Measurements from ENCODE around the gene IRGQ. TPM values are rescaled to one million over a fixed set of nuclear protein-coding genes. Genes with fewer than 3 reads are reported as not detected.
"Not testable (repeated sequence)": the region's sequence is repeated elsewhere in the genome, so short reads cannot be mapped to it uniquely, and the experiment has no call there.

IRGQ gene
- total RNA-seq, 1 donor from 2014 or later: 105 TPM

- no peak for DNase-seq
Measured at GRCh38 chr19:43598445-43599240, 2.7 kb upstream of the IRGQ start.

DNA sequence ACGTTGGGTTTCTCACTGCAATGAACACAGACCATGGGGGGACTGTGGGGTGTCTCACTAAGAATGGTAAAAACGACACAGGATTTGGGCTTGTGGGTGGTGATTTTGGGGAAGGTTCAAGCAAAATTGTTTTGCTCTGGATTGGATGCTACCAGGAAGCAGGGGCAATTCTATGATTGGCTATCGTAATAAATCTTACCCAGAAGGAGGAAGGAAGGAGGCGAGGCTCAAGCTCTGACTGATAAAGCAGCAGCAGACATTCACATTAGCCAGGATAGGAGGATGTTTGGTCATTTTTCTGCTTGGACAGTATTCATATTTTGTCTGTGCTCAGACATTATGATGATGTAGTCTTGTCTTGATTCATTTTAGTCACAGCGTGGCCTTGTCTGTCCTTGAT lies 1.9 kb upstream of the IRGQ start:
- no peak for DNase-seq

GRCh38 chr19:43596842-43597461 lies 1.0 kb upstream of the IRGQ start:
- DNase-seq: no peak

- no peak for DNase-seq
Measured at GRCh38 chr19:43595605-43595998, 332 bp downstream of the IRGQ start.

DNA sequence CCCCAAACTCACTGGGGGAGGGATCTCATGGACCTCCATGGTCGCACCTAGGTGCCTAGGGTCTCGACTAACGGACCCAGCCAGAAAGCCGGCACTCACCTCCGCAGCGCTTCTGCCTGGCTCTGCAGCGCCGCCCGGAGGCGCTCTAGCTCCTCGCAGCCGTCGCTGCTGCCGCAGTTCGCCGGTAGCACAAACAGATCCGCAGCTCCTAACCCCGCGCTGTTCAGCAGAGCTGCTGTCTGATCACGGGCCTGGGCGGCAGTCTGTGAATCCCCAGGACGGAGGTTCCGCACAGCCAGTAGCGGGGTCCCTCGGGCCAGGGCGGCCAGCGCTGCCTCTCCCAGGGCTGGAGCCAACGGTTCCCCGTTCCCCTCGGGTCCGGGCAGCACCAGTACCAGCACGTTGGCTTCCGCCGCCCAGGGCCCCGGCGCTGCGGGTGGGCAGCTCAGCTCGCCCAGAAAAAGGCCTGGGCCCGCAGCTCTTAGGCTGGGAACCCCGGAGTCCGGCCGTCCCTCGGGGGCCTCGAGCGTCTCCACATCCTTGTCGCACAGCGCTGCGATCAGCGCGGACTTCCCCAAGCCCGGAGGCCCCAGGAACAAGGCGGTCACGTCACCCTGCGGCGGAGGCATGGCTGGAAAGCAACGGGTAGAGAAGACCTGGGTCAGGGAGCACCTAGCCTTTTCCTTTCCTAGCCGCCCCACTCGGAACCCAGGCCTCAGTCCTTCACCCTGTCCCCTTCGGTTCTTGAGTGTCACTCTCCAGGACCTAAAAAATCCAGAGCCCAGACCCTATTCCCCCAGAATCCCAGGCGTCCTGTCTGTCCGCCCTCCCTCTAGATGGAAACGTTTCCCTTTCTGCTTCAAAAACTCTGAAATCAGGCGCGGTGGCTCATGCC lies 977 bp downstream of the IRGQ start:
- DNase-seq: no peak

GRCh38 chr19:43594081-43594697 lies 1.7 kb downstream of the IRGQ start:
- DNase-seq: no peak

DNA sequence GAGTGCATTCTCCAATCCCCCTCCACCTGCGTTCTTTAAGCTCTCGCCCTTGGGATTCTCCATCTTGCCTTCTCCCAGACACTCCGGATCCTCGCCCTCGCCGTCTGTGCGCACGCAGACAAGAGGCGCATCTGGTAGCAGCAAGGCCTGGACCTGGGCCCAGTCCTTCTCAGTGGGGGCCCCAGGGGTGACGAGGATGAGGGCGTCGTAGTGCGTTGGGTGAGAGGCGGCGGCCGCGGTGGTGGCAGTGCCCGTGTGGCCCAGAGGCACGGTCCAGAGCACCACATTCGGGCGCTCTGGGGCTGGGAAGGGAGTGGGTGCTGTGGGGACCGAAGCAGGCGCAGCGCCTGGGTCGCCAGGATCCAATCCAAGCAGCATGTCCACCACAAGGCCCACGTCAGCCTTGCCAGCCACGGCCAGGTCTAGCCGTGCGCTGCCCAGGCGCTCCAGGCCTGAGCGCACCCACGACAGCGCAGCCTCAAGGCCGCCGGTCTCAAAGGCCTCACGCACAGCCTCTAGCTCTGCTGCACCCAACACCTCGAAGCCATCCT lies 3.1 kb downstream of the IRGQ start:
- DNase-seq: no peak

DNA sequence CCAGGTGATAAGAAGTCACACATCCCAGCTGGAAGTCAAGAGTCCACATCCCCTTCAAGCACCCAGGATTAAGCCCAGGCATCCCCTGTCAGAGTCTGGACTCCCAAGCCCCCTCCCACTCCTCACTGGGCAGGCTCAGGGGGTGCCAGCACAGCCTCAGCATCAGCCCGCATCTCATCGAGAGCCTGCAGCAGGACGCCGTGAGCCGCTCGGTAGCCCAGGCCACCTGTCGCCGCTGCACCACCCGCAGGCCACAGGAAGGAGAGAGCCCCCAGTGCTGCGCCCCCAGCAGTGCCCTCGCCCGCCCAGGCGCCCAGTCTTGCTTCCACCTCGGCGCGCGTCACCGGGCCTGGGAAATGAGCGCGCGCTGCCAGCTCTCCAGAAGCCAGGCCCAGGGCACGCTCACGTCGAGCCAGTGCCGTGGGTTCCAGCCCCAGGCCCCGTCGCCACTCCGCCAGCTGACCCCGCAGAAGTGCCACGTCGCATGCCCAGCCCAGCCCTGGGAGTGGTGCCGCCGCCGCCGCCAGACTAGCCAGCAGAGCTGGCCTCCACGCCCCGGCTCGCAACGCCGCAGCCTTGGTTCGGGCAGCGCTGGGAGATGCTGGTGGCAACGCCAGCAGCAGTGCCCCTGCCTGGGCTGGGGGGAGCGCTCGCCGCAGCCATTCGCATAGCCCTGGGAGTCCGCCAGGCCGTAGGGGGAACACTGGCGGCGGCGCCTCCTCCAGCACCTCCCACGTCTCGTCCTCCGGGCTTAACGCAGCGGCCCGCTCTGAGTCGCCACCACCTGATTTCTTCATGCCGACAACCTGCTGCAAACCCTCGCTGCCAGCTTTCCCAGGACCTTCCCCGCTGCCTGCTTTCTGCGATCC lies 3.8 kb downstream of the IRGQ start:
- DNase-seq: no peak

- DNase-seq: no peak
Measured at GRCh38 chr19:43589678-43590077, 6.3 kb downstream of the IRGQ start.

GRCh38 chr19:43589277-43589676 lies 6.7 kb downstream of the IRGQ start:
- DNase-seq: no peak

GRCh38 chr19:43587029-43587428 lies 8.9 kb downstream of the IRGQ start:
- DNase-seq: not testable (repeated sequence)

- DNase-seq: no peak
Measured at GRCh38 chr19:43586346-43586745, 9.6 kb downstream of the IRGQ start.

DNA sequence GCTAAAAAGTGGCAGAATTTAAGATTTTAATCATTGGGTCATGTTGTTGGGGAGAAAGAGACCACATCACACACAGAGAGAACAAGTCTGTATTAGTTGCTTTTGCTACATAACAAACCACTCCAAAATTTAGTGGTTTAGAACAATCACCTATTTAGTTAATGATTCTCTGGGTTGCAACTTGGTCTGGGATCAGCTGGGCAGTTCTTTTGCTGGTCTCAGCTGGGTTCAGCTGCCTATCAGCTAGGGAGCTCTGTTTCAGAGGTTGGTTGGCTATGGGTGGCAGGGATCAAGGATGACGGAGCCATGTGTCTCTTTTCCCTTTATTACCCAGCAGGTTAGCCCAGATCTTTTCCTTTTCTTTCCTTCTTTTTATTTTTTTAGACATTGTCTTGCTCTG lies 11.4 kb downstream of the IRGQ start:
- no peak for DNase-seq

DNA sequence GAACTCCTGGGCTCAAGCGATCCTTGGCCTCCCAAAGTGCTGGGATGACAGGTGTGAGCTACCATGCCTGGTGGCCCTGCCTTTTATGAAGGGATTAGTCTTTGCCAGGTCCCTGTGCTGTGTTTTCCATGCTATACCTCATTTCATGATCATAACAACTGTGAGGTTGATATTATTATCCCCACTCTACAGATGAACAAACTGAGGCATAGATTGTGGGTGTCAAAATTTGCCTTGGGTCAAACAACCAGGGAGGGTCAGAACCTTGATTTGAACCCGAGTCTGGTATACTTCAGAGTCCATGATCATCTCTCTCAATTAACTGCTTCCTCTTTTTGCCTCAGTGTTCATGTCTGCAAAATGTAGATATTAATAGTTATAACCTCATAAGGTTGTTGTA lies 13.4 kb downstream of the IRGQ start:
- no peak for DNase-seq

GRCh38 chr19:43581467-43581866 lies 14.5 kb downstream of the IRGQ start:
- DNase-seq: no peak

DNA sequence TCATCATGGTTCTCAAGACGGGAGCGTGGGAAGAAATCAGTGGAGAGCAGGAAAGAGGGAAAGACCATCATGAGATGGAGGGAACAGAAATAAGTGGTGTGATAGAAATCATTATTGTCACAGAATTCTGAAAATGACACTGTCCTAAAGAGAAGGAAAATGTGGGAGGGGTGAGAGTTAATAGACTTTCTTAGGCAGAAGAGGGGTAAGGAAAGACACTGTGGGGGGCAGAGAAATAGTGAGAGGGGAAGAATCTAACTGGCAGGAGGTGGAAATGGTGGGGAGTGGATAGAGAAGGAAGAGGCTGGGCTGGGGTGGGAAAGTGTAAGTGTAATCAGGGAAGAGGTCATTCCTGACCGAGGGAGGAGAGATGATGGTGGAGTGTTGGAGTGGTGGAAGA lies 17.1 kb downstream of the IRGQ start:
- DNase-seq: no peak

DNA sequence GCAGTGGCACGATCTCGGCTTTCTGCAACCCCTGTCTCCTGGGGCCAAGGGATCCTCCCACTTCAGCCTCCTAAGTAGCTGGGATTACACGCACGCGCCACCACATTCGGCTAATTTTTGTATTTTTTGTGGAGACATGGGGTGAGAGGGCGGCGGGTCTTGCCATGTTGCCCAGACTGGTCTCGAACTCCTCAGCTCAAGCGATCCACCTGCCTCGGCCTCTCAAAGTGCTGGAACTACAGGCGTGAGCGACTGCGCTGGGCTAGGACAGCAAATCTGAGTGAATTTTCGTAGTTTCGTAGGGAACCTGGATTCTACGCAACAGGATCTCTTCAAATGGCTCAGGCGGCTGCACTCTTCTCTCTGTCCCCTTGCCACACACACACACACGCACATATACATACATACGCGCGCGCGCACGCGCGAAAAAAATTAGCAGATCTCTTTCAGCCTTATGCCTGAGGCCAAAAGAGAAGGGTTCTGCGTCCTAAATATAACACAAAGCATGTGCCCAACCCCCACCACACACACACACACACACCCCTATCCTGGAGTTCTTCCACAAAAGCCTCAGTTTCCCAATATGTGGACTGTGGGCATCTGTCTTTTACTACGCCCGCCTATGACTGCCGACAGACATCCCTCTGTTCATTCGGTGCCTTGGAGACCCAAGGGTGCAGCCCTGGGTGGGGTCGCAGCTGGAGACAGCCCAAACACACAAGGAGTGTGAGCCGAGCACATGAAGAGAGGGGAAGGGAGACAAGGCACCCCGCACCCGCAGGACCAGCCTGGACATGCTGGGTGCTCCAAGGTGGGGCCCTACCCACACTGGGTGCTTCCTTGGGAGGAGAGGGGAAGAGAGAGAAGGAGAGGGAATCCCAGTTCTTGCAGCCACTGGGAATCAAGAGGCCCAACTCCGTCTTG lies 19.7 kb downstream of the IRGQ start:
- DNase-seq: no peak

DNA sequence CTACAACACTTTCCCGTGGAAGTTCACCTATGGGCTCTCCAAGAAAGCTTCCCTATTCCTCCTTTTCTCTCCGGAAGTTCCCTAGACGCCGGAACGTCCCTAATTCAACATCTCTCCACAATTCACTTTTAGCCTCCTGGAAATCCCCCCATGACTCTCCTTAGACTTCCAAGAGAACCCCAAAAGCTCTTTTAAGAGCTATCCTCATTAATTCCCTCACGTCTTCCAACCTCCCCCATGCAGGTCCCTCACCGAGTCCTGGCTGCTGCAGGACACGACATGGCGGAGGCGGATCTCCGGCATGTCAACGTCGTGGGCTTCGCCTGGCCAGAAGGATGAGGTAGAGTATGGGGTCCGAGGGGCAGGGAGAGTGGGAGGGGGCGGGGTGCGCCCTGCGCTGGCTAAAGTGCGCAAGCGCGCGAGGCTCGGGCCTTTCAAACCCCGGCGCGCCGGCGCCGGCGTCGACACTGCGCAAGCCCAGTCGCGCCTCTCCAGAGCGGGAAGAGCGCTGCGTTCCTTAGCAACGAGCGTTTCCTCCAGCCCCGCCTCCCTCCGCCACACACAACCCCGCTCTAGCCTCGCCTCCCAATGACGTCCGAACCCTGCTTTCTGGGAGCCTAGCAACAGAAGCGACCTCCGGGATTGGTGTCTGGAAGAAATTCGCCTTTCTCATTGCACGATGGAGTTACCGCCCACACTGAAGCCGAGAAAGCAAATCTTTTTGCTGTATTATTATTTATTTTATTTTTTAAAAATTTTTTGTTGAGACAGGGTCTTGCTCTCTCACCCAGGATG lies 20.6 kb downstream of the IRGQ start, which contains the start of the genes PINLYP and XRCC1:
Gene PINLYP, plus strand, starts transcription at position 646 of the 795 bp plus-strand sequence. CDS start 1,391 bp downstream, outside the sequence.
Gene XRCC1, minus strand, starts transcription at position 372 of the 795 bp plus-strand sequence. Its CDS starts 69 bp downstream, at position 303.
- DNase-seq: peak; percentile 96

Data from occipital lobe (tissue), 2 donors.